Tibial nerve (tissue), 4 donors: ENCODE measurements around the gene TMEM178B.

ENCODE experiments used
- EP300 ChIP-seq, 2 donors: sonication (generic); formaldehyde crosslinking; IDR thresholded peaks; one replicate each; pipeline ENCODE4 v1.6.1; 2017; ENCODE audit warnings: antibody characterized with exemption in 2 of 2, mild to moderate bottlenecking in 1 of 2
- POLR2A ChIP-seq, 2 donors: fragments of 450-650 bp; IDR thresholded peaks; one replicate each; pipeline ENCODE4 v1.6.1; 2017; ENCODE audit warnings: antibody characterized with exemption in 2 of 2, mild to moderate bottlenecking in 2 of 2, moderate library complexity in 2 of 2
- TF ChIP-seq, protein P1 (sequence below), 5 experiments: fragments of 200-600 bp in 3 of 5; fragments of 450-650 bp in 2 of 5; sonication (generic) in 3 of 5; IDR thresholded peaks; one replicate each; pipeline ENCODE4 v1.5.1; 2016 to 2019; ENCODE audit warnings: antibody characterized with exemption in 5 of 5, mild to moderate bottlenecking in 3 of 5, moderate library complexity in 2 of 5

DNA sequence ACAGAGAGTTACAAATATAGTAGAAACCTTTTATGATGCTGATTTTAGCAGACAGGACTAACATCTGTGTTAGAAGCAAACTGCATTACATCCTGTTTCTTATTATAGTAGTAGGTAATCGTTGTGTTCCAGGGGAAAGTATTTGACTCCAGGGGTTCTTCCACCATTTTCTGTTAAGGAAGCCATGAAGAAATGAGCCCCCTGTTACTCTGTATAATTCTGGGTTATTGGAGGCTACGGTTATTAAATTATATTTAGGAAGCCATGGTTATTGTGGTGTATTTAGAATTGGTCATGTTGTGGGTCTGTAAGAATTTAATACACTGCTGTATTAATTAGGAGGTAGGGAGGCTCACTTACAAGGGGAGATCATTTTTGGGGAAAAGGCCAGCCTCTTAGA is 301.6 kb downstream of the TMEM178B start:
- TF ChIP-seq, protein P1, sequence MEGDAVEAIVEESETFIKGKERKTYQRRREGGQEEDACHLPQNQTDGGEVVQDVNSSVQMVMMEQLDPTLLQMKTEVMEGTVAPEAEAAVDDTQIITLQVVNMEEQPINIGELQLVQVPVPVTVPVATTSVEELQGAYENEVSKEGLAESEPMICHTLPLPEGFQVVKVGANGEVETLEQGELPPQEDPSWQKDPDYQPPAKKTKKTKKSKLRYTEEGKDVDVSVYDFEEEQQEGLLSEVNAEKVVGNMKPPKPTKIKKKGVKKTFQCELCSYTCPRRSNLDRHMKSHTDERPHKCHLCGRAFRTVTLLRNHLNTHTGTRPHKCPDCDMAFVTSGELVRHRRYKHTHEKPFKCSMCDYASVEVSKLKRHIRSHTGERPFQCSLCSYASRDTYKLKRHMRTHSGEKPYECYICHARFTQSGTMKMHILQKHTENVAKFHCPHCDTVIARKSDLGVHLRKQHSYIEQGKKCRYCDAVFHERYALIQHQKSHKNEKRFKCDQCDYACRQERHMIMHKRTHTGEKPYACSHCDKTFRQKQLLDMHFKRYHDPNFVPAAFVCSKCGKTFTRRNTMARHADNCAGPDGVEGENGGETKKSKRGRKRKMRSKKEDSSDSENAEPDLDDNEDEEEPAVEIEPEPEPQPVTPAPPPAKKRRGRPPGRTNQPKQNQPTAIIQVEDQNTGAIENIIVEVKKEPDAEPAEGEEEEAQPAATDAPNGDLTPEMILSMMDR (IDR thresholded peaks at IDR 0.05) = no peak
- TF ChIP-seq POLR2A (IDR thresholded peaks at IDR 0.05) (no peak), EP300 (IDR thresholded peaks at IDR 0.05) (no peak)
